A549 (cell line): ENCODE results near the gene GRIK5.

Experiments used
- EP300 ChIP-seq, 2 experiments: fragments of >200 bp; sonication (Bioruptor Twin); formaldehyde crosslinking; IDR thresholded peaks; 2 replicates in 1 of 2; 3 replicates in 1 of 2; pipeline ENCODE4 v1.6.1; 2016 to 2017
- MAFK ChIP-seq: fragments of 450-650 bp; IDR thresholded peaks from 2 replicates; pipeline ENCODE4 v1.6.1; 2014; ENCODE audit not compliant: partially characterized antibody
- MYC ChIP-seq: IDR thresholded peaks from 2 replicates; pipeline ENCODE4 v1.6.1; 2012; ENCODE audit warnings: mild to moderate bottlenecking, inconsistent platforms, low read length, improper control_type of control experiment, borderline replicate concordance
- ZC3H11A ChIP-seq: fragments of 450-650 bp; IDR thresholded peaks from 2 replicates; pipeline ENCODE4 v1.6.1; 2014; ENCODE audit warnings: antibody characterized with exemption, mild to moderate bottlenecking
- TF ChIP-seq, protein P1 (sequence below): fragments of >200 bp; sonication (Bioruptor Twin); formaldehyde crosslinking; IDR thresholded peaks from 3 replicates; pipeline ENCODE4 v1.5.1; 2016

DNA sequence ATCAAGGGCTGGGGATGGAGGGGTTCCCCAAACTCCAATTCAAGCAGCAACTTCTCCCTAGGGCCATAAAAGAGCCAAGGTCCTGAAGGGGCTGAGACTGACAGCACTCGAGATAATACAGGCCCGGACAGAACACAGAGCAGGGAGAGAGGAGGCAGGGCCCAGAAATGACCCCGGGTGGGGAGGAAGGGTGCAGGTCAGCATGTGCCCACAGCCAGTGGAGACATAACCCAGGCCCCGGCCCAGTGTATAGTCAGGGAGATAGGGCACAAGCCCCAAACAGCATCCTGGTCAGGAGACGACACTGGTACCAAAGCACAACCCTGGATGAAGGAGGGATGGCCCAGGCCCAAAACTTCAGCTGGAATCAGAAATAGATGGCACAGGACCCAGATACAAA, 47.4 kb downstream of the GRIK5 start:
- TF ChIP-seq, protein P1, sequence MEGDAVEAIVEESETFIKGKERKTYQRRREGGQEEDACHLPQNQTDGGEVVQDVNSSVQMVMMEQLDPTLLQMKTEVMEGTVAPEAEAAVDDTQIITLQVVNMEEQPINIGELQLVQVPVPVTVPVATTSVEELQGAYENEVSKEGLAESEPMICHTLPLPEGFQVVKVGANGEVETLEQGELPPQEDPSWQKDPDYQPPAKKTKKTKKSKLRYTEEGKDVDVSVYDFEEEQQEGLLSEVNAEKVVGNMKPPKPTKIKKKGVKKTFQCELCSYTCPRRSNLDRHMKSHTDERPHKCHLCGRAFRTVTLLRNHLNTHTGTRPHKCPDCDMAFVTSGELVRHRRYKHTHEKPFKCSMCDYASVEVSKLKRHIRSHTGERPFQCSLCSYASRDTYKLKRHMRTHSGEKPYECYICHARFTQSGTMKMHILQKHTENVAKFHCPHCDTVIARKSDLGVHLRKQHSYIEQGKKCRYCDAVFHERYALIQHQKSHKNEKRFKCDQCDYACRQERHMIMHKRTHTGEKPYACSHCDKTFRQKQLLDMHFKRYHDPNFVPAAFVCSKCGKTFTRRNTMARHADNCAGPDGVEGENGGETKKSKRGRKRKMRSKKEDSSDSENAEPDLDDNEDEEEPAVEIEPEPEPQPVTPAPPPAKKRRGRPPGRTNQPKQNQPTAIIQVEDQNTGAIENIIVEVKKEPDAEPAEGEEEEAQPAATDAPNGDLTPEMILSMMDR = no peak
- TF ChIP-seq EP300 (IDR thresholded peaks at IDR 0.05) (no peak), MAFK (no peak), ZC3H11A (no peak), MYC (no peak)
